ENCODE data around the gene PREB. TPM values are rescaled to one million over a fixed set of nuclear protein-coding genes. Genes with fewer than 3 reads are reported as not detected.

The PREB gene
- 100 to 1,000 TPM; 117 to 197 (median 154) TPM for total RNA-seq

GRCh38 chr2:27133905-27134780 is at the start of gene PREB:
Gene PREB (minus strand): TSS chr2:27134636. CDS start chr2:27134421, 215 bp downstream.
- peak; percentile 88 to 95 for DNase-seq
- Histone ChIP-seq H3K36me3 (peaks cover 0 to 25% of the 10 kb centered on the region in 2 donors), H3K4me1 (peaks cover 15 to 16% of the 10 kb centered on the region in 2 donors), H3K27ac (peak within 1 kb of the TSS; percentile 84 to 99 (median 96)), H3K27me3 (no peaks in the 10 kb centered on the region), H3K4me3 (peak within 1 kb of the TSS; percentile 79 to 100 (median 88)), H3K9me3 (no peaks in the 10 kb centered on the region)
- TF ChIP-seq POLR2A (IDR thresholded peaks at IDR 0.05) (peak; percentile 87 to 98), CTCF (IDR thresholded peaks at IDR 0.05 in 4 of 5, conservative IDR thresholded peaks at IDR 0.05 in 1 of 5) (peak in 1 of 5 experiments; percentile 11)
- intact Hi-C loops (cut with DNase I; ENCODE audit: low total_unique reads) = loop anchor here (1.0 kb wide), 1 partner anchor 78 kb away; the partner anchor contains the start of genes ATRAID and SLC5A6
- peak; percentile 89 to 91 for ATAC-seq
- in situ Hi-C loops (cut with MboI; ENCODE audit: low sequenced_read_pairs in 4 of 4) = no loop called here

GRCh38 chr2:27184115-27184514 is 49.7 kb upstream of the PREB start:
- DNase-seq = peak; percentile 35 to 62
- TF ChIP-seq CTCF (IDR thresholded peaks at IDR 0.05 in 4 of 5, conservative IDR thresholded peaks at IDR 0.05 in 1 of 5) (no peak), POLR2A (IDR thresholded peaks at IDR 0.05) (no peak)
- Histone ChIP-seq H3K27me3 (no peaks in the 10 kb centered on the region), H3K36me3 (no peaks in the 10 kb centered on the region), H3K9me3 (no peaks in the 10 kb centered on the region), H3K4me1 (peaks cover 29 to 41% of the 10 kb centered on the region in 2 donors), H3K4me3 (no peak overlapping the region), H3K27ac (peak overlapping the region; percentile 73 to 93 (median 82))
- in situ Hi-C loops (cut with MboI; ENCODE audit: low sequenced_read_pairs in 4 of 4) (loop anchor here in 2 of 4 donors (10.0 to 25.0 kb wide), 2 partner anchors 79 to 222 kb away; partner anchors contain the start of gene MAPRE3 (in 1 of the 2)), intact Hi-C loops (cut with DNase I; ENCODE audit: low total_unique reads) (no loop called here)
- peak; percentile 28 to 70 for ATAC-seq

- no peak for ATAC-seq
- in situ Hi-C loops (cut with MboI; ENCODE audit: low sequenced_read_pairs in 4 of 4) = loop anchor here in 2 of 4 donors (10.0 to 25.0 kb wide), 2 partner anchors 78 to 220 kb away; partner anchors contain the start of gene MAPRE3 (in 1 of the 2)
- Histone ChIP-seq H3K36me3 (no peaks in the 10 kb centered on the region), H3K27ac (no peak overlapping the region), H3K9me3 (no peaks in the 10 kb centered on the region), H3K4me1 (peaks cover 29 to 36% of the 10 kb centered on the region in 2 donors), H3K27me3 (no peaks in the 10 kb centered on the region), H3K4me3 (no peak overlapping the region)
- no peak for TF ChIP-seq POLR2A (IDR thresholded peaks at IDR 0.05)
- TF ChIP-seq CTCF (IDR thresholded peaks at IDR 0.05 in 4 of 5, conservative IDR thresholded peaks at IDR 0.05 in 1 of 5) = no peak
- intact Hi-C loops (cut with DNase I; ENCODE audit: low total_unique reads) = no loop called here
- DNase-seq = no peak
Measured at GRCh38 chr2:27182346-27182745, 47.9 kb upstream of the PREB start.

GRCh38 chr2:27179344-27180000 is 45.0 kb upstream of the PREB start:
- intact Hi-C loops (cut with DNase I; ENCODE audit: low total_unique reads) = no loop called here

More at GRCh38 chr2:27179344-27180000, 45.0 kb upstream of the PREB start:
- no peaks in the 10 kb centered on the region for H3K9me3 ChIP-seq
- H3K4me3 ChIP-seq = no peak overlapping the region
- no peak overlapping the region for H3K27ac ChIP-seq
- in situ Hi-C loops (cut with MboI; ENCODE audit: low sequenced_read_pairs in 4 of 4) = loop anchor here in 1 of 4 donors (25.0 kb wide), 1 partner anchor 217 kb away; the partner anchor contains the start of gene MAPRE3
- H3K4me1 ChIP-seq = peaks cover 9 to 11% of the 10 kb centered on the region in 2 donors
- no peak for TF ChIP-seq POLR2A (IDR thresholded peaks at IDR 0.05)
- no peak for TF ChIP-seq CTCF (IDR thresholded peaks at IDR 0.05 in 4 of 5, conservative IDR thresholded peaks at IDR 0.05 in 1 of 5)
- ATAC-seq (no peak), DNase-seq (no peak)
- no peaks in the 10 kb centered on the region for H3K27me3 ChIP-seq
- no peaks in the 10 kb centered on the region for H3K36me3 ChIP-seq
